A172 (cell line): ENCODE measurements around the gene SREK1. TPM values are rescaled to one million over a fixed set of nuclear protein-coding genes. Genes with fewer than 3 reads are reported as not detected.
"Not testable (repeated sequence)": the region's sequence is repeated elsewhere in the genome, so short reads cannot be mapped to it uniquely, and the experiment has no call there.

ENCODE experiments used
- DNase-seq: peaks from one replicate; pipeline ENCODE4 v3.0.0-alpha.2; 2015; ENCODE audit warnings: low spot score
- total RNA-seq: library from RNA; depleted of rRNA; stranded (reverse); fragments of >200 nt; shearing (Covaris generic); gene quantifications from 2 replicates; pipeline ENCODE4 v1.2.3, GENCODE V29; 2014; rRNA removed

SREK1 gene, protein sequence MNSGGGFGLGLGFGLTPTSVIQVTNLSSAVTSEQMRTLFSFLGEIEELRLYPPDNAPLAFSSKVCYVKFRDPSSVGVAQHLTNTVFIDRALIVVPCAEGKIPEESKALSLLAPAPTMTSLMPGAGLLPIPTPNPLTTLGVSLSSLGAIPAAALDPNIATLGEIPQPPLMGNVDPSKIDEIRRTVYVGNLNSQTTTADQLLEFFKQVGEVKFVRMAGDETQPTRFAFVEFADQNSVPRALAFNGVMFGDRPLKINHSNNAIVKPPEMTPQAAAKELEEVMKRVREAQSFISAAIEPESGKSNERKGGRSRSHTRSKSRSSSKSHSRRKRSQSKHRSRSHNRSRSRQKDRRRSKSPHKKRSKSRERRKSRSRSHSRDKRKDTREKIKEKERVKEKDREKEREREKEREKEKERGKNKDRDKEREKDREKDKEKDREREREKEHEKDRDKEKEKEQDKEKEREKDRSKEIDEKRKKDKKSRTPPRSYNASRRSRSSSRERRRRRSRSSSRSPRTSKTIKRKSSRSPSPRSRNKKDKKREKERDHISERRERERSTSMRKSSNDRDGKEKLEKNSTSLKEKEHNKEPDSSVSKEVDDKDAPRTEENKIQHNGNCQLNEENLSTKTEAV
- total RNA-seq, result 33.8 and 48.6 TPM in 2 replicates

DNA sequence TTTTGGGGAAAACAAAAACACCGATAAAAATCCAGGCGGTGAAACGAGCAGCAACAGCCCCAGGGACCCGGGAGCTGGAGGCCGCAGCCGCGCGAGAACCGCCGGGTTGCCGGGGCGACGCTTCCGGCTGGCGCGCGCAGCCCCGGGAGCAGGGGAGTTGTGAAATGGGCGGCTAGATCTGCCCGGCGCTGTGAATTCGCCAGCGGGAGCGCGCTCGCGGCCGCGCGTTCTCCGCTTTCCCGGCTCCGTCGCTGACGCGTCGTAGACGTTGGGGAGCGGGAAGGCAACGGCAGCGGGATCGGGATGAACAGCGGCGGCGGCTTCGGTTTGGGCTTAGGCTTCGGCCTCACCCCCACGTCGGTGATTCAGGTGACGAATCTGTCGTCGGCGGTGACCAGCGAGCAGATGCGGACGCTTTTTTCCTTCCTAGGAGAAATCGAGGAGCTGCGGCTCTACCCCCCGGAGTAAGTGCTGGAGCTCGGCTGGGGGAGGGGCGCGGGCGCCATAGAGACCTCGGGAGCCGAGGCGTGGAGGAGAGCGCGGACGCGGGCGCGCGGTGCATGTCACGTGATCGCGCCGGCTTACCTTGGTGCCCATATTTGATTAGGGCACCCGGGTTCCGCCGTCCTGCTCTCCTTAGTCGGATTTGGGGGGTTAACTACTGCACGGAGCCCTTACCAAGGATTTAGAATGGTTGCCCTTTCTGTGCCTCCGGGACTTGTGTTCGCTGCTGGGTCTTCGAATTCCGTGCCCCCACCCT lies at the start of gene SREK1:
TSS of gene SREK1 (plus strand) at position 227 of the 760 bp plus-strand sequence. CDS start at position 304, 77 bp downstream.
- peak; percentile 85 for DNase-seq

DNA sequence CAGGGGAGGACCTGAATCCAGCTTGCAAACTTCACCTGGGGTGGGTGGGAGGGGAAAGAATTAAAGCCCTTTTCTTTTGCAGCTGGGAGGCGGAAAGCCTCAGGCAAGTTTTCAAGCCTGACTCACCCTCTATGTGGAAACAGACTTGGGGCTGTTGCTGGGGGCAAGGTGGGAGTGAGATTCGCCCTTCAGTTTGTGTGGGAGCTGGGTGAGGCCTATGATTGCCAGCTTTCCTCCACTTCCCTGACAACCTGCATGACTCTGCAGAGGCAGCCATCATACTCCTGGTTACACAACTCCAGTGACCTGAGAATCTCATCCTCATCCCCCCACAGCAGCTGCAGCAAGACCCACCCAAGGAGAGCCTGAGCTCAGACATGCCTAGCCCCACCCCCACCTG lies 43.2 kb upstream of the SREK1 start:
- no peak for DNase-seq

DNA sequence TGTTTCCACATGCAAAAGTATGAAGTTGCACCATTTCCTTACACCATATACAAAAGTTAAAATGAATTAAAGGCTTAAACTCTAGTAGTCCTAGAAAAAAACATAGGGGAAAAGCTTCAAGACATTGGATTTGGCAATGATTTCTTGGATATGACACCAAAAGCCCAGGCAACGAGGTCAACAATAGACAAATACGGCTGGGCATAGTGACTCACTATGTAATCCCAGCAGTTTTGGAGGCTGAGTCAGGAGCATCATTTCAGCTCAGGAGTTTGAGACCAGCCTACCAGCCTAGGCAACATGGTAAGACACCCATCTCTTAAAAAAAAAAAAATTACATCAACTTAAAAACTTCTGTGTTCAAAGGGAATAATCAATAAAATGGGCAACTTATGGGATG lies 30.9 kb upstream of the SREK1 start:
- peak; percentile 32 for DNase-seq

DNA sequence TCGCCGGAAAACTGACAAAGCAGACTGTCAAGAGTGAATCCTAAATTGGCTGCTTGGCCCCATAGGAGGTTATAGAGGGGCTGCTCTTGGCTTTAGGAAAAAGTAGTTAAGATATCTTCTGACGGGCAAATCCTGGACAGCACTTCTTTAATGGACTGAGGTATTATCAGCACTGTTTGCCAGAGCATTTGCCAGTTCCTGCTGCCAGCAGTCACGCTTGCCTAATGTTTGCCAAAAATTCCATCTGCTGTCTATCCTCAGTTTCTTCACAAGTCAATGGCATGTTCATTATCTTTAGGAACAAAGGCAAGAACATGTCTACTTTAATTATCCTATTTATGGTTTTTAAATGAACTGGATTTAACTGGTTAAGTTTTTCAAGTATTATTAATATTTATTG lies 25.8 kb upstream of the SREK1 start:
- no peak for DNase-seq

DNA sequence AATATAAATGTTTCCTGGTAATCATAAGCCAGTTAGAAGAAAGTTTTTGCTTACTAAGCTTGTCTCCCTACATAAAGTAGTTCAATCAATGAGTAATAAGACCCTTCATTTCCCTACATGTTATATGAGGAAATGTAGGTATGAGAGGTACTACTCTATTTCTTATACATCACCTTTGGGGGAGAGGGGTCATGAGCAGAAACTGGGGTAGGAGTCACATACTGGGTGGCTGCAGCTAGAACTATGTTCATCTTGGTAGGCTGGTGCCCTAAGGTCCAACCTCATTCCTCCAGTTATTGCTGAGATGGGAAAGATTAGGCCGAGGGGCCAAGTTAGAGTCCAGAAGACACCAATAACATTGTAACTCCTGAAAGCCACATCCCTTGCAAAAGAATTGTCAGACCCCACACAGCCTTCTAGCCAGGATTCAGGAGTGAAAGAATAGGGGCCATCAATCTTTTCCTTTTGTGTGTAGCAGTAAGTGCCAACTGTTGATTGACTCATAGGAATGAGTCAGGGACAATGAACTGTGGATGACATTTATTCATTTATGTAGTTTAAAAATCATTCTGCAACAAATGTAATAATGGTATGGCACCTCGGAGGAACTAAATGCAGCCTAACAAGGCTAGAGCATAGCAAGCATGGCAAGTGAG lies 21.6 kb upstream of the SREK1 start:
- DNase-seq, result peak; percentile 21

DNA sequence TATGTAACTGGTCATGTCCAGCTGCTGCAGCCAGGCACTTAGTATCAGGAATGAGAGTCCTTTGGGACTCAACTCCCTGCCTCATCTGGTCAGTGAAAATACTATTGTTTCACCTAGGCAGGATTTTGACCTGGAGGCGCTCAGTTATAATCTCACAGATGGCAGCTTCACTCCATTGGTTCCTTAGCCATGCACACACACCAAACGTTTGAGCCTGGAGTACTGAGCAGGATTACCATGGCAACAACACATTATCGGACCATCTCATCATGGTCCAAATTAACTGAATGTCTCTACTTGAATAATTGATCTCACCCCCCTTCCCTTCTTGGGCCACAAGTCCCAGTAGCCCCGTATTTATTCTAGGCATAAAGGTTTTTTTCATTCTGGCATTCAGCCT lies 15.0 kb upstream of the SREK1 start:
- no peak for DNase-seq

DNA sequence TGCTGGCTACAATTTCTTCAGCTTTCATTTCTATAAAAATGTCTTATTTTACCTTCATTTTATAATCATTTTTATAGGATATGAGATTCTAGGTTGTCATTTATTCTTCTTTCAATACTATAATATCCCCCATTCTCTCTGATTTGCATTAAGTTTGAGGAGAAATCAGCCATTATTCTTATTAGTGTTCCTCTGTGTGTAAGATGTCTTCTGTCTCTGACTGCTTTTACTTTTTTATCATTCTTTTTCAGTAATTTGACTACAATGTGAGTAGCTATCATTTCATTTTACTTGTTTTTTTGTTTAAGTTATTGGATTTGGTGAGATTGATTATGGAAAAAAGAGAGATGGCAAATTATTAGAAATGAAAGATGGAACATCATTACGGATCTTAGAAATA lies 13.6 kb upstream of the SREK1 start:
- no peak for DNase-seq

DNA sequence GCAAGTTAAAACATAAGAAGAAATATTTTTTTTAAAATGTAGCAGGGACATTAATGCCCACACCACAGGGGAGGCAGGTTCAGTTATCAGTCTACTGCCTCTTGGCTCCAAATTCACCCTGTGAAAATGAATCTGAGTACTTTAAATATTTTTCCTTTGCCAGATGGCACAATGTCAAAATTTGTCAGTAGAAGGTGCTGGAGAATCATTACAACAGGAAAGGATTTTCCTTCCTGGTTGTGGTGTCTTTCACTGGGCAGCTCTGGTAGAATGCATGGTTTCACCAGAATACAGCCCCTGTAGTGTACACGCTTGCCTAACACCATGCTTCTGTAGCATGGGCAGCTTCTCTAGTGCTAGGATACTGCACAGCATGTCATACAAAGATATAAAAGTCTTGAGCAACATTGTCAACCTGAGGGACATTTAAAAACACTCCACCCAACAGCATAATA lies 9.7 kb upstream of the SREK1 start:
- DNase-seq, result no peak

DNA sequence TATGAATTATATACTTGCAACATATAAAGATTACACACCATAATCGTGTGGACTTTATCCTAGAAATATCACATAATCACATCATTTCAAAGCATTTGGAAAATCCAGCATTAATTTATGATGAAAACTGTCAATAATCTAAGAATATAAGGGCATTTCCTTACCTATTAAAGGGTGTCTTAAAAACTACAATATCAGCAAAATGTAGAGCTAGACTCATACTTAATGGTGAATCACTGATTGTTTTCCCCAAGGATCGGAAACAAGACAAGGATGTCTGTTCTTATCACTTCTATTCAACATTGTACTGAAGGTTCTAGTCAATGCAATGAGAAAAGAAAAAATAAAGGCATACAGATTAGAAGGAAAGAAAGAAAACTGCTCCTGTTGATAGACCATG lies 8.0 kb upstream of the SREK1 start:
- DNase-seq, result no peak

DNA sequence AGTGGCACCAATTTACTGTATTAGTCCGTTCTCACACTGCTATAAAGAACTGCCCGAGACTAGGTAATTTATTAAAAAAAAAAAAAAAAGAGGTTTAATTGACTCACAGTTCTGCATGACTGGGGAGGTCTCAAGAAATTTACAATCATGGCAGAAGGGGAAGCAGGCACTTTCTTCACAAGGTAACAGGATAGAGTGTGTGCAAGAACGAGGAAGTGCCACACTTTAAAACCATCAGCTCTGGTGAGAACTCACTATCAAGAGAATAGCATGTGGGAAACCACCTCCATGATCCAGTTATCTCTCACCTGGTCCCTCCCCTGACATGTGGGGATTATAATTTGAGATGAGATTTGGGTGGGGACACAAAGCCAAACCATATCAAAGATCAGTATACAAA lies 7.2 kb upstream of the SREK1 start:
- DNase-seq, result not testable (repeated sequence)

DNA sequence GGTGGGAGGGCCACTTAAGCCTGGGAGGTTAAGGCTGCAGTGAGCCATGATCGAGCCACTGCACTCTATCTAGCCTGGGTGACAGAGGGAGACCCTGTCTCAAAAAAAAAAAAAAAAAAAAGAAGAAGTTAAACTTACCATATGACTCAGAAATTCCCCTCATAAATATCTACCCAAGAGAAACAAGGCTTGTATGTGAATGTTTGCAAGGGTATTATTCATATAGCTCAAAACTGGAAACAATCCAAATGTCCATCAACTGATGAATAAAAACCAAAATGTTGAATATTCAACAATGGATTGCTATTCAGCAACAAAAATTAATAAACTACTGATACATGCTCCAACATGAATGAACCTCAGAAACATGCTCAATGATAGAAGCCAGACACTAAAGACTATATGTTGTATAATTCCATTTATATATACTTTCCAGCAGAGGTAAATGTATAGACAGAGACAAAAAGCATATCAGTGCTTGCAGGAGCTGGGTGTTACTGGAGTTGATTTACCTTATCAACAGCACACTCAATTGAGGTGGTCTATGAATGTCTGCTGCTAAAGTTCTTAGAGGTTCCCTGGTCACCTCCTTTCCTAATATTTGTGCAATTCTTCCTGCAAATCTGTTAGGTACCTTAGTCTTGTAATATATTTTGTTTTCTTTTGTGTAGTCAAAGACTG lies 5.3 kb upstream of the SREK1 start:
- no peak for DNase-seq

DNA sequence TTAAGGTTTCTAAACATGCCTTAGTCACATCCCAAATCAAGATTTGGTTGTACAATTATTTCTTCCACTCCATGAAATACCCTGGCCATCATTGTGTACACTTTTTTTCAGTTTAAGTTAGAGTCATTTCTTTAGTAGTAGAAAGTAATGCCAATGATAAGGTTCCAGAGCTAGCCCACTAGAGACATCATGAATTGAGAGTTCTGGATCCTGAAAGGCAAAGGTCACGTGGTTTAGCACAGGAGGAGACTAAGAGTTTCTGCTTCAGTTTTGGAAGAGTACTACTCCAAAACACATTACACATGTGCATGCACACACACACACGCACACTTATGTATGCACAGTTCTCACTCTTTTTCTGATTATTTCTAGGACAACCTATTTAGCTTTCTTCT lies 4.8 kb upstream of the SREK1 start:
- DNase-seq, result no peak

DNA sequence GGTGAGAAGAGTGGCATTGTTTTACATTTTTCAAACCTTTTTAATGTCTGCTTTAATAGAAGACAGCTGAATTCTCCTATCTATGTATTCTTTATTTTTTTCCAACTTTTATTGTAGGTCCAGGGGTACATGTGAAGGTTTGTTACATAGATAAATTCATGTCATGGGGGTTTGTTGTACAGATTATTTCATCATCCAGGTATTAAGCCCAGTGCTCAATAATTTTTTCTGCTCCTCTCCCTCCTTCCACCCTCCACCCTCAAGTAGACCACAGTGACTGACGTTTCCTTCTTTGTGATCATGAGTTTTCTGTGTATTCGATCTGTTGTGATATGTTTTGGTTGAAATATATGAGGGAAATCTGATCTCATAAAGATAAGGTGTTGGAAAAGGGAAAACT lies 1.7 kb upstream of the SREK1 start:
- no peak for DNase-seq

DNA sequence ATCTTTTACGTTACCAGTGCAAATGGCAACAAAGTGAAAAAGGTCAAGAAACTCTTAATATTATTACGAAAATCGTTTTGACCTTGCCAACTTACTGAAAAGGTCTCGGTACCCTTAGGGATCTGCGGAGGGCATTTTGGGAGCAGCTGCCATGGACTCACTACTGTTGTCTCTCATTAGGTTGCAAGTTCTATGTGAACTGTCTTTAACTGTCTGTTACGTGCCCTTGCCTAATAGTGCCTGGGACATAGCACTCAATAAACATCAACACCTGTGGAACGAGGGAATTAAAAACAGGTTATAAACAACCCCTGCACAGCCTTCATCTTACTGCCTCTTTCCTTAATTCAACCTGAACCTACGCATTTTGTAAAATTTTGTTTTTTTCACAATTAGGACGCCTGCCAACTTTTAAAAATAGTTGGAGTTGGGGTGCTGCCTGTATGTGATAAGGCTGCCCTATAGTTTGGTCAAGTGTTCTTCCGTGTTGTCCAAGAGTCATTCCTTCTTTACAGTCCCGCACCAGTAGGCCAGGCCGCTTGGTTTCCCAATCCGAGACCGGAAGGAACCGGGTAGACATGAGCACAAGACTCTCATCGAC lies 527 bp upstream of the SREK1 start:
- no peak for DNase-seq

DNA sequence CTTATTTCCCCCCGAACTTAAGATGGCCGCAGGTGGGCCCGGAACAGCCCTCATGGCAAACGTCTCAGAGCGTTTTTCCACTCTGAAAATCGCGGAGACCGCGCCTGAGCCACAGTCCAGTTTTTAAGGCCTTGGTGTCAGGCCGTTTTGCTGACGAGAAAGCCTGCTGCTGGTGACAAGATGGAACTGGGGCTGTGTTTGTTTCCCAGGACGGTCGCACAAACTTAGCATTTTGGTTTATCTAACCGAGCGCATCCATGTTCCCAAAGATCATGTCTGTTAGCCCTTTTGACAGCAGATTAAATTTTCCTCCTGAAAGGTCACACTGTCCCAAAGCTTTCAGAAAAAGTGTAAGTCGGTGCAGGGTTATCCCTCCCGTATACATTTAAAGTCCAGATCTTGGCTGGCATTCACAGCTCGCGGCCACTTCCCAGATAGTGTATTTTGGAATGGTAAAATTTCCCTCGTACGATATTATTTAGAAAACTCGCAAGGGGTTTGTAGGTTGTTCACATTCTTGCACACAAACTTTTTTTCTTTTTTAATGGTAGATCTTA lies 812 bp downstream of the SREK1 start:
- no peak for DNase-seq

DNA sequence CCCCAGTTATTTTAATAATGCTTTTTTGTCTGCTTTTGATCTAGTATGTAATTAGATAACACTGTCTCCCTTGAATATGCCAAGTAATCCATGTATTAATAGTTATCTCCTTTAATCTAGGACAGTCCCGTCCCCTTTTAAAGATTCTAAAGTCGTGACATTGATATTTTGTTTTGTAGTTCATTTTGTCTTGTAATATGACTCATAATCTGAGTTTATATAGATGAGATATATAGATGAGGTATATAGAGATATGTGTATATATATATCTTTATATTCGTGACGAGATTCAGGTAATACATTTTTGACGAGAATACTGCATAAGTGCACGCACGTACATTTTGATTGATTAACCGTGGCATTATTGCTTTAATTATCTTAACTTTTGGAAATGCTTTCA lies 1.6 kb downstream of the SREK1 start:
- DNase-seq, result no peak

DNA sequence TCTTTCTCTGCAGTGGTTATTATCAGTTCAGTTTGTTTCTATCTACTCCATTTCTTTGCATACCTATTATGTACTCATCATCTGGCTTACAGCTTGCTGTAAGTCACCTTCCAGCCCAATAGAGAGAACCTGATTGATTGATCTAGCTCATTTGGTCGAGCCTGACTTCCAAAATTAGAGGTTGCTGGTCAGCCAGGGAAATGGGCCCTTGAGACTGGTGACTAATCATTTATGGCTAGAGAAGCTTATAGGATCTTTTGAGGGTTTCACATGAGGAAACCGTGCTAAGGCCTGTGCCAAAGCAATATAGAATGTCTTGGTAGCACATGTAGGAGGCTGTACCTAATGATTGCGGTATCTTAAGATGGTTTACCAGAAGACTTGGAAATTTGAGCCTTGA lies 5.8 kb downstream of the SREK1 start:
- no peak for DNase-seq

DNA sequence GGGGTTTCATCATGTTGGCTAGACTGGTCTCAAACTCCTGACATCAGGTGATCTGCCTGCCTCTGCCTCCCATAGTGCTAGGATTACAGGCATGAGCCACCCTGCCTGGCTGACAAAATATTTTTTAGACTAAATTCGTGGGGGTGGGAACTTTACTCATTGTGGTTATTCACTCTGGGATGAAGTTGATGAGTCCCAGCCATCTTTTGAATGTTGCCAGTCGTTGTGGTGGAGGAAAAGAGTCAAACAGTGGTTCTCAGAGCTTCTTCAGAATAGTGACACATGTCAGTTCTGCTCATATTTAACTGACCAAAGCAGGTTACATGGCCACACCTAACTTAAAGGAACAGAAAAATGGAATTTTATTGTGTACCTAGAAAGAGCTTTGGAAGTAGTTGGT lies 6.9 kb downstream of the SREK1 start:
- no peak for DNase-seq

DNA sequence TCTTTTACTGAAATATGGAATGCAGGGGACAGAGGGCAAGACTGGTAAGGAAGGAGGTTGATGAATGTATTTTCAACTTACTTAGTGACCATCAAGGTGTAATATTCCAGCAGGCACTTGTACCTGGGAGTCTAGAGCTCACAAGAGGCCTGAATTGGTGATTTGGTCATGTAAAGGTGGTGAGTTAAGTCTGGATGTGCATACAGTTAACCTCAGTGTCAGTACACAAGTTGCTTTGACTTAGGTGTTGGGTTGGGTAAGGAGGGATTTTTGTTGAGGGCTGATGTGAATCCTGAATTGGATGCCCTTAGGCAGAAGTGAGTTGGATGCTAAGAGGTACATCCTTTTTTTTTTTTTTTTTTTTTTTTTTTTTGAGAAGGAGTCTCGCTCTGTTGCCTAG lies 7.4 kb downstream of the SREK1 start:
- no peak for DNase-seq

DNA sequence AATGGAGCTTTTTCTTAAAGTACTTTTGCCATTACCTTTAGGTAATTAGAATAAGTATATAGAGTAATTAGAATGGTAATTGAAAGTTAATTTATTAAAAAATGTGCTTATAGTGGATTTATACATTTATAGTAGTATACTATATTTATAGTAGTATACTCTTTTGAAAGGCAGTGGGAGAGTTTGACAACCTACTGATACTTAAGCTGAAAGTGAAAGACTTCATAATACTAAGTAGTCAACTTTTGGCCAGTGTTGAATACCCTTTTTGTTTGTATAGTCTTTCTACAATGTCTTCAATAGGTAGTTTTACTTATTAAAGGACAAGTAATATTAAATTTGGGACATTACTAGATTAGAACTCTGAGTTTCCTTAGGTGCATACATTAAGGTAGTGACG lies 12.9 kb downstream of the SREK1 start:
- no peak for DNase-seq

DNA sequence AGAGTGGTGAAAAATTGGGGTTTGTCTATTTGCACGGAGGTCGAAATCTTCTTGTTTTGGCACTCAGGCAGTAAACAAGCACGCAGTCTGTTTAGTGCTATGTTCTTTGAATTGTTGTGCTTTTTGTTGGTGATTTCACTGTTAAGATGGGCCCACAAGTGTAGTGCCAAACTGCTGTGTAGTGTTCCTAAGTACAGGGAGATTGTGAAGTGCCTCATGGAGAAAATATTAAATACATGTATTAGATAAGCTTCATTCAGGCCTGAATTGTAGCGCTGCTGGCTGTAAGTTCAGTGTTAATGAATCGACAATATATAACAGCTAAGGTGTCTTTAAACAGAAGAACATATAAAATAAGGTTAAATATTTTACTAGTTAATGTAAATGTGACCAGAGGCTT lies 17.3 kb downstream of the SREK1 start:
- DNase-seq, result no peak
